ENCODE data around the gene LGALS16.
A peak's percentile ranks its signal among the peaks of the same experiment; 100 is the strongest.

- TF ChIP-seq CTCF (conservative IDR thresholded peaks at IDR 0.05): peak; percentile 71
- no peak for TF ChIP-seq EZH2 (IDR thresholded peaks at IDR 0.05; ENCODE audit: low read depth)
Observed at GRCh38 chr19:39671739-39672363, 16.1 kb downstream of the LGALS16 start.

Data from PC-9 (cell line).